GM18951 (cell line): ENCODE data around the gene ZNF444.

Source experiments
- POLR2A ChIP-seq: IDR thresholded peaks from 4 replicates; pipeline ENCODE4 v1.6.1; 2011; ENCODE audit warnings: mild to moderate bottlenecking; ENCODE audit not compliant: insufficient read length, insufficient read depth; ENCODE audit errors: extremely low read depth
- in situ Hi-C: fragments of 300-500 bp; cut with MboI; formaldehyde crosslinking; loops from one replicate; pipeline ENCODE4 v1.12.0; 2022; ENCODE audit warnings: low sequenced_read_pairs, mixed read lengths, inconsistent platforms; ENCODE audit not compliant: unreplicated experiment

The ZNF444 gene

DNA sequence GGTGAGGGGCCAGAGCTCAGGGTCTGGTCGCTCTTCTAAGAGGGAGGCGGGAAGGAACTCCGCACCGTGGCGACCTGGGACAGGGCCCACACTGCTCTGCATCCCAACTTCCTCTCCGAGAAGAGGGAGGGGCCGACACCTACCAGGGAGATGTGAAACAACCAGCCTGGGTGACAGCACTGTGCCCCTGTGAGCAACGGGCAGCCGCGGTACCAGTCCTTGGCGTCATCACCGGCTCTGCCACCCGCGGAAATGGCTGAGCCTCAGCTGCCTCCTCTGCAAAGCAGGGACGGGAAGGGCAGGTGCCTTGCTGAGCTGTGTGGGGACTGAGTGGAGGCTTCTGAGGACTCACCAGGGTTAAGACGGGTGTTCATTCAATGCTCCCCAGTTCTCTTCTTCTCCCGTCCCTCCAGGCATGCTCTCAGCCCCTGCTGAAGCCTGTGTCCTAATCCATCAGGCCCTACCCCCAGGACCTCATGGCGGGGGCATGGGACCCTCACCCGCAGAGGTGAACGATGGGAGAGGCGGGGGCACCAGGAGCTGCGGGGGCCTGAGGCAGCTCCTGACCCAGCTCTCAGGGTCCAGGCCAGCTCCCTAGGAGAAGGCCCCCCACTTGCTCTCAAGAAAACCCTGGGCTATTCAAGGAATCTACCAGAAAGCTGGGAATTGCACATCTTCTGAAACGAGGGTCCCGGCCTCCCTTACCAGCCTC is 29.3 kb upstream of the ZNF444 start:
- no peak for TF ChIP-seq POLR2A
- in situ Hi-C loops: no loop called here

DNA sequence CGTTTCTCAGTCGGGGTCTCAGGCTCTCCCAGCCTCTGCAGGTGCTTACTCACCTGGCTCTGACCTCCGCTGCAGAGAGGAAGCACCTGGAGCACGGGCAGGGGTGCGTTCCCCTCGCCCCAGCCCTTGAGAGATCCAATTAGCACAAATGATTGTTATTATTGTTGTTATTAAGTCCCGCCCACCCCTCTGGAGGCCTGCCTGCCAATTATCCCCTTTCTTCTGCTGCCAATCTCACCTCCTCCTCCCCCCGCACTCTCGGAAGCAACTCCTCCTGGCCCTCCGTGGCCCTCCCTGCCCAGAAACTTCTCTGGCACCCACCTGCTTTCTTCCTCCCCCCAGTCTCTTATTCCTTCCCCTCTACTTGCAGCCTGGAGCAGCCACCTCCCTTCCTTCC is 28.8 kb upstream of the ZNF444 start:
- in situ Hi-C loops: no loop called here
- TF ChIP-seq POLR2A: no peak

DNA sequence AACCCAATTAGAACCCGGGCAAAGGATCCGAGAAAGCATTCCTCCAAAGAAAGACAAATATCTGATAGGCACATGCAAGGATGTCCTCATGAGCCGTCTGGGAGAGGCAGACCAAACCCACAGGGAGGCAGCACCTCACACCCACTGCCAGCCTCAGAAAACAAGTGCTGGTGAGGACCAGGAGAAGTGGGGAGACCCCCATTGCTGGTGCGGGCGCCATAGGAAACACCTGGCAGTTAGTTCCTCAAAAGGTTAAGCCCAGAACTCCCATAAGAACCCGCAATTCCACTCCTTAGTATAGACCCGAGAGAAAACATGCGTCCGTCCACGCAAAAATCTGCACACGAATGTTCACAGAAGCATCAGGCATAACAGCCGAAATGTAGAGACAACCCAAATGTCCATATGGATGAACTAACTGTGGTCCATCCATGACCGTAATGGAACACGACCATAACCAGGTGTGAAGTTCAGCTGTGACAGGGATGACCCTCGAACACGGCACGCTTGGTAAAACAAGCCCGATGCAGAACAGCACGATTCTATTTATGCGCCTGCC is 27.9 kb upstream of the ZNF444 start:
- TF ChIP-seq POLR2A: no peak
- in situ Hi-C loops: no loop called here

DNA sequence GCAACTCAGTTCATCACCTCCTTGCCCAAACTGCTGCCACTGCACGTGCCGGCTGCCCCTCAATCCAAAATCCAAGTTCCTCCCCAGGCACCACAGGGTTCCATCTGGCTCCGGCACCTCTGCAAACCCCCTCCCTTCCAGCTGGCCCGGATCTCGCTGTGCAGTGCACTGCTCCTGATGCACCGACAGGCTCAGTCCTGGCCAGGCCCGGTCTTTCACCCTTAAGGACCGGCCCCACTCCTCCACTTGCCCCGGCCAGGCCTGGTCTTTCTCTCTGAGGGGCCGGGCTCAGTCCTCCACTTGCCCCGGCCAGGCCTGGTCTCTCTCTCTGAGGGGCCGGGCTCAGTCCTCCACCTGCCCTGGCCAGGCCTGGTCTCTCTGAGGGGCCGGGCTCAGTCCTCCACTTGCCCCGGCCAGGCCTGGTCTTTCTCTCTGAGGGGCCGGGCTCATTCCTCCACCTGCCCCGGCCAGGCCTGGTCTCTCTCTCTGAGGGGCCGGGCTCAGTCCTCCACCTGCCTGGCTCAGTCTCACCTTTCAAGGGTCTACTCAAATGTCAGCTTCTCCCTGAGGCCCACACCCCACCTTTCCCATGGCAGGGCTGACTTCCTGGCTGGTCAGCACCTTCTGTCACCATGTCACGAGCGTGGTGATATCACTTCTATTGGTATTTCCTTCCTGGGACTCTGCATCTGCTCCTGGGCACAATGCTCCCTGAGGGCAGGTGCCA is 26.9 kb upstream of the ZNF444 start:
- TF ChIP-seq POLR2A: no peak
- in situ Hi-C loops: no loop called here

DNA sequence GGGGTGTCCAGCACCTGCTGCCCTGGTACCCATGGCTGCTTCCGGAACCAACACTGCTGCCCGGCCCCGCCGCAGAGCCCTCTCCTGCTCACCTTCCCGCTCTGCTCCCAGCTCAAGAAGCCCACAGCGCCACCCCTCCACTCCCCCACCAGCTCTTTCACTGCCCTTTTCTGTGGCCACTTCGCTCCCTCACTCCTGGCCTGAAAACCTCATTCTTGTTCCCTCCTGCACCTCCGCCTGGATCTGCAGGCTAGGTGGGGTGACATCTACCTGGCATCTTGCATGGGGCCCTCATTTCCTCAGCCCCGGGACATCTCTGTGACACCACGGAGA is 26.3 kb upstream of the ZNF444 start:
- no peak for TF ChIP-seq POLR2A
- in situ Hi-C loops: no loop called here

DNA sequence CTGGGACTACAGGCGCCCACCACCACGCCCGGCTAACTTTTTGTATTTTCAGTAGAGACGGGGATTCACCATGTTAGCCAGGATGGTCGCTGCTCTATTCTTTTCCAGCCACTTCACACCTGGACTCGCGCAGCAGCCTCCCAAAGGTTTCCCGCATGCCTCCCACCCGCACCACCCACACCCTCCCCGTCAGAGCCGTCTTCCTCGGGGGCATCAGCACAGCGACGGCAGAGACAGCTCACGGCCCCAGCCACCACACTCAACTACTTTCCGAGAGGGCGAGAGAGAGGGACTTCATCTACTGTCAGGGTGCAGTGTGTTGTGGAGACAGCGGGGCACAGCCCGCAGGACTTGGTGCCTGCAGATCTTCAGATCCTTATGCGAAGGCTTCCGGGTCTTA is 25.6 kb upstream of the ZNF444 start:
- TF ChIP-seq POLR2A: no peak
- in situ Hi-C loops: no loop called here

DNA sequence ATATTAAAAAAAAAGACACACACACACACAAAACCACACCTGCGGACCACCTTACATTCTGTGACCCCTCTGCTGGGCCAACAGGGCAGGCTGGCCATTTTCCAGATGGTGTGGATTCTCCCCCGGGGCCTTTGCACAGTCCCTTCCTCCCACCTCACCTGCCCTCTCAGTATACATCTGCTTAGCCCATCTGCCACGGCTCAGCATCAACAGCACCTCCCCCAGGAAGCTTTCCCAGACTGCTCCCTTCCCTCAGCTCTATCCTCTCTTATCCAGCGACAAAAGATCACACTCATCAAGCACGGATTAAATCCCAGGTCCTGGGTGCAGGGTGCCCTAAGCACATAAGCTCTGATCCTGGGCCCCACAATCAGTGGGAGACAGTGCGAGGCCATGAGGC is 24.5 kb upstream of the ZNF444 start:
- in situ Hi-C loops: no loop called here
- TF ChIP-seq POLR2A: no peak

DNA sequence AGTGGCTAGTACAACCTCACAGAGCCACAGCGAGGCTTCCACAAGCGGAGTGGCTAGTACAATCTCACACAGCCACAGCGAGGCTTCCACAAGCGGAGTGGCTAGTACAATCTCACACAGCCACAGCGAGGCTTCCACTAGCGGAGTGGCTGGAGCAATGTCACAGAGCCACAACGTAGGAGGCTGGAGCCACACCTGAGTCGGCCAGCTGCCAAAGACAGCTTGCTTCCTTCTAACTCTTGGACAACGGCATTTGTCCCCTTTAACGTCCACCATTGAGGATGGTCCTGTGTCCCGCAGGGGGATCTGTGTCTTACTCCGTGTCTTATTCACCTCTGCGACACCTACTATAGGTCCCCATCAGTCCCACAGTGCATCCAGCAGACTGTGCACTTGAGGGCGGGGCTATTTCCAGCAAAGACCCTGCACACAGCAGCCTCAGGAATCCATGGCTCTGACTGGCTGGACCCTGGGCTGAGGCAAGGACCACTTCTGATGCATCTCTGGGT is 23.7 kb upstream of the ZNF444 start:
- in situ Hi-C loops: no loop called here
- no peak for TF ChIP-seq POLR2A

DNA sequence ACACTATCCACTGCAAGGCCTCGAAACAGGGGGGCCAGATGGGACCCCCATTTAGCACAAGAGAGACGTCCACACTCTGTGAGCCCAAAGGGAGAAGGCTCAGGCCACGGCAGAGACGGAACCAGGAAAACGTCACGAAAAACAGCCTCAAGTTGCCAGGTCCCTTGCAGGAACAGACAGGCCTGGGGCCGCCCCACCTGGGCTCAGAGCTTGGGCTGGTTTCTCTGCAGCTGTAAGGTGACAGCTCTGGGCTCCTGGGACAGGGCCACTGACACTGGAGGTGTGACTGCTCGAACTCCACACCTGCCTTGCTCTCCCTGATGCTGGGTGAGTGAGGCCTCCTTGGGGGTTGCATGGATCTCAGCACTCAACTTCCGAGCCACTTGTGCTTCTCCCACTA is 23.2 kb upstream of the ZNF444 start:
- in situ Hi-C loops: no loop called here

DNA sequence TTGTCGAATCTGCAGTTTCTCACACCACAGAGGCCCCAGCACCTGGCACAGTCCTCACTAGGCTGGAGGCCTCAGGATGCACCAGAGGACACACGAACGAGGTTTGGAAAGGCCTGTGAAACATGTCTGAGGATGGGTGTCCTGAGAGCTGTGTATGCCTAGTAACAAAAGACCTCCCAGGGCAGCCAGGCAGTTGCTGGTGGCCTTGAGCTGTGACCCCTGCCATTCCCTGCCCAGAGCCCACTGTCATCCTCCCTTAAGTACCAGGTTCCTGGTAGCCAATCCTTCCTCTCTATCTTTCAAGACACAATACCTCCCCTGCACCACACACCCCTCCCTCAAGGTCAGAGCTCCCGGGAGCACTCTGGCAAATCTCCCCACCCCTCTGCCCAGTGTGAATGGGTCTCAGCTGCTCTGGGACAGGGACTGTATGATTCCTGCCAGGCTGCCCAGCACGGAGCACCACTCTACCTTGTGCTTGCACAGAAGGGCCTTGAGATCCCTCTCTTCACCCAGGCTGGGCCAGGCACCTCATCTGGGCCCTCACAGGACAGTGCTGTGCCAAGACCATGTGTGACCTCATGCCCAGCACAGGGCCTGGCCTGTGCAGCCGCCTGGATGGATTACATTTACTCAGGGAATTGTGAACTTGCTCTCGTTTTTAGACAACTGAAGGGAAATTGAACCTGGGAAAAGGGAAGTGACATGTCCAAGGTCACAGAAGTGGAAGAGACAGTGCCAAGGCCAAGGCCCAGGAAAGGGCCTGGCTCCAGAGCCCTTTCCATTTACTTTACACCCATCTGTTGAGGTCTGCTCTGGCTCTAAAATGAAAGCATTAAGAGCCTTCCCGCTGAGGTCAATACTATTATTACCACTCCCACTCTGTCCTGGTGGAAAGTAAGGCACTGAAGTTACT is 22.2 kb upstream of the ZNF444 start:
- in situ Hi-C loops: no loop called here
- TF ChIP-seq POLR2A: no peak

More for the DNA sequence above, 23.2 kb upstream of the ZNF444 start:
- TF ChIP-seq POLR2A: no peak

DNA sequence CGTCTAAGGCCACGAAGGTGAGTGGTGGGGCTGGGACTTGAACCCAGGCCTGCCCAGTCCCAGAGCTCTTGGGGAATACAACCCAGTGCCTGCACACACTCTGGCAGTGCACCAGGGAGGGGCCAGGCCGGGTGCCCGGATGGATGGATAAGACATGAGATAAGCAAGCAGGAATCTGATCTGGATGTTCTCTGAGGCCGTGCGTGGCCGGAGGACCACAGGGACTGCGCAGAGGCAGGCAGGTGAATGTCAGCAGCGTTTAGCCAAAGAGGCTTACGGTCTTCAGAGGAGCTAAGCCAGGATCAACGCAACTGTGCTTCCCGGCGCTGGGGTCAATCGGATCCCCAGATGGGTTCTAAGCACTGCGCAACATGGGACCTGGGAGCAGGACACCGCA is 21.5 kb upstream of the ZNF444 start:
- in situ Hi-C loops: no loop called here
- no peak for TF ChIP-seq POLR2A

DNA sequence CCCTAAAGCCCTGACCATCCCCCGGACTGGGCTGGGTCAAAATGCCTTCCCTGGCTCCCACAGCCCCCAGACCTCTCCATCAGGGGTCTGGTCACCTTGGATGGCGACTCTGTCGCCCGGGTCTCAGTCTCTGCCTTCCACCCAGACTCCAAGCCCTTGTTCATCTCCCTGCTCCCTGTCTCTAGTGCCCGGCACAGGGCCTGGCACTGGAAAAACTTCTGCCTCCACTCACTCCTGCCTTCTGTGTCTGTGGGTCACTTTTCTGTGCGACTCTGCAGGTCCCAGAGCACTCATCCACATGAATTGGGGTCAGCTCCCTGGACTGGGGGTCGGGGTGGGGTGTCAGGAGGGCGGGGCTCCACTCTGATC is 21.1 kb upstream of the ZNF444 start:
- in situ Hi-C loops: no loop called here
- no peak for TF ChIP-seq POLR2A
